ENCODE measurements around the gene C10orf90.

Gene C10orf90

DNA sequence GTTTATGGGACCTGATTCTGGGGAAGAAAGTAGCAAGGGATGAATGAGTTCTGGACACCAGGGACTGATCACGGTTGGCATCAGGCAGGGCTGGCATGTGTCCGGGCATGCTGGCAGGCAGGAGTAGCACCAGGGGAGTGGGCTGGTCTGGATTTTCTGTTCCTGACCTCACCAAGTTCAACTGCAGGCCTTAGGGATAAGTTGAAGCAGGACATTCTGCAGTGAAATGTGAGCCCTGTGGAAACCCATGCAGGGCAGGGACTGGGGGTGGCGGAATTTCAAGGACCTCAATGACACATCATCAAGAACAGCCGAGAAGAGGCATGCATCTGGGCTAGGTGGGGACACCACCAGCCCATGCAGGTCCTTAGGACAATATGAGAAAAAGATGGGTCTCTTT is 202.0 kb downstream of the C10orf90 start:
- H3K36me3 ChIP-seq (ENCODE audit: insufficient read depth, low read length), result no peaks in the 10 kb centered on the region
- H3K9ac ChIP-seq (ENCODE audit: low read depth, low read length, poor library complexity, severe bottlenecking), result no peak overlapping the region
- H3K79me2 ChIP-seq (ENCODE audit: insufficient read depth, low read length), result no peaks in the 10 kb centered on the region
- no peak overlapping the region for H3K4me2 ChIP-seq (ENCODE audit: low read depth, low read length, poor library complexity, severe bottlenecking)
- no peaks in the 10 kb centered on the region for H4K20me1 ChIP-seq (ENCODE audit: insufficient read depth, low read length, poor library complexity, severe bottlenecking)
- H3F3A ChIP-seq (ENCODE audit: low read depth), result no peaks in the 10 kb centered on the region
- no peaks in the 10 kb centered on the region for H3K27me3 ChIP-seq (ENCODE audit: insufficient read depth, low read length, poor library complexity, severe bottlenecking)
- H3K9me2 ChIP-seq (replicated peaks; ENCODE audit: low read depth, low read length), result no peaks in the 10 kb centered on the region
- no peak overlapping the region for H3K4me3 ChIP-seq (ENCODE audit: low read length, poor library complexity, severe bottlenecking)
- H3K9me3 ChIP-seq (ENCODE audit: insufficient read depth, low read depth, low read length), result no peaks in the 10 kb centered on the region
- H2AFZ ChIP-seq (ENCODE audit: low read length), result no peak overlapping the region
- no peaks in the 10 kb centered on the region for H3K4me1 ChIP-seq (ENCODE audit: insufficient read depth, low read length, poor library complexity, severe bottlenecking)
- TF ChIP-seq EZH2phosphoT487 (IDR thresholded peaks at IDR 0.05; ENCODE audit: borderline replicate concordance), result no peak
- TF ChIP-seq, protein P1, sequence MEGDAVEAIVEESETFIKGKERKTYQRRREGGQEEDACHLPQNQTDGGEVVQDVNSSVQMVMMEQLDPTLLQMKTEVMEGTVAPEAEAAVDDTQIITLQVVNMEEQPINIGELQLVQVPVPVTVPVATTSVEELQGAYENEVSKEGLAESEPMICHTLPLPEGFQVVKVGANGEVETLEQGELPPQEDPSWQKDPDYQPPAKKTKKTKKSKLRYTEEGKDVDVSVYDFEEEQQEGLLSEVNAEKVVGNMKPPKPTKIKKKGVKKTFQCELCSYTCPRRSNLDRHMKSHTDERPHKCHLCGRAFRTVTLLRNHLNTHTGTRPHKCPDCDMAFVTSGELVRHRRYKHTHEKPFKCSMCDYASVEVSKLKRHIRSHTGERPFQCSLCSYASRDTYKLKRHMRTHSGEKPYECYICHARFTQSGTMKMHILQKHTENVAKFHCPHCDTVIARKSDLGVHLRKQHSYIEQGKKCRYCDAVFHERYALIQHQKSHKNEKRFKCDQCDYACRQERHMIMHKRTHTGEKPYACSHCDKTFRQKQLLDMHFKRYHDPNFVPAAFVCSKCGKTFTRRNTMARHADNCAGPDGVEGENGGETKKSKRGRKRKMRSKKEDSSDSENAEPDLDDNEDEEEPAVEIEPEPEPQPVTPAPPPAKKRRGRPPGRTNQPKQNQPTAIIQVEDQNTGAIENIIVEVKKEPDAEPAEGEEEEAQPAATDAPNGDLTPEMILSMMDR (conservative IDR thresholded peaks at IDR 0.05; ENCODE audit: low read length), result no peak

DNA sequence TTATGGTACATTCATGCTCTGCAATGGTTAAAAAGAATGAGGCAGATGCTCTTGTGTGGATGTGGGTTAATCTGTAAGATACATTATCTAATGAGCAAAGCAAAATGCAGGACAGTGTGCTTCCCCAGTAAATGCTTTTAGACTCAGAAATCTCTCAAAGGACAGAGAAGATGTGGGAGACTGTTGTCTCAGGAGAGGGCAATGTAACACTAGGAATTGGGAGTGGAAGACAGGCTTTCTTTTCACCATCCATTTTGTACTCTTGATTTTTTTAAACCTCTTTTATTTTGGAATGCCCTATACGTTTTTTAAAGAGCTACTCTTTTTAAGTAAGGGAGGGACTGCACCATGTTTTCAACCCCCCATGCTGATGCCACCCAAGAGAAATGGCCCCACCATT is 204.7 kb downstream of the C10orf90 start:
- H3K4me1 ChIP-seq (ENCODE audit: insufficient read depth, low read length, poor library complexity, severe bottlenecking), result no peaks in the 10 kb centered on the region
- TF ChIP-seq EZH2phosphoT487 (IDR thresholded peaks at IDR 0.05; ENCODE audit: borderline replicate concordance), result no peak
- TF ChIP-seq, protein P1 (conservative IDR thresholded peaks at IDR 0.05; ENCODE audit: low read length), result no peak
- no peaks in the 10 kb centered on the region for H3K9me3 ChIP-seq (ENCODE audit: insufficient read depth, low read depth, low read length)
- no peaks in the 10 kb centered on the region for H3K27me3 ChIP-seq (ENCODE audit: insufficient read depth, low read length, poor library complexity, severe bottlenecking)
- H3K9me2 ChIP-seq (replicated peaks; ENCODE audit: low read depth, low read length), result no peaks in the 10 kb centered on the region
- H3K79me2 ChIP-seq (ENCODE audit: insufficient read depth, low read length), result no peaks in the 10 kb centered on the region
- no peak overlapping the region for H3K4me2 ChIP-seq (ENCODE audit: low read depth, low read length, poor library complexity, severe bottlenecking)
- no peak overlapping the region for H3K4me3 ChIP-seq (ENCODE audit: low read length, poor library complexity, severe bottlenecking)
- no peak overlapping the region for H3K9ac ChIP-seq (ENCODE audit: low read depth, low read length, poor library complexity, severe bottlenecking)
- H2AFZ ChIP-seq (ENCODE audit: low read length), result no peak overlapping the region
- H3F3A ChIP-seq (ENCODE audit: low read depth), result no peaks in the 10 kb centered on the region
- H4K20me1 ChIP-seq (ENCODE audit: insufficient read depth, low read length, poor library complexity, severe bottlenecking), result no peaks in the 10 kb centered on the region
- H3K36me3 ChIP-seq (ENCODE audit: insufficient read depth, low read length), result no peaks in the 10 kb centered on the region

DNA sequence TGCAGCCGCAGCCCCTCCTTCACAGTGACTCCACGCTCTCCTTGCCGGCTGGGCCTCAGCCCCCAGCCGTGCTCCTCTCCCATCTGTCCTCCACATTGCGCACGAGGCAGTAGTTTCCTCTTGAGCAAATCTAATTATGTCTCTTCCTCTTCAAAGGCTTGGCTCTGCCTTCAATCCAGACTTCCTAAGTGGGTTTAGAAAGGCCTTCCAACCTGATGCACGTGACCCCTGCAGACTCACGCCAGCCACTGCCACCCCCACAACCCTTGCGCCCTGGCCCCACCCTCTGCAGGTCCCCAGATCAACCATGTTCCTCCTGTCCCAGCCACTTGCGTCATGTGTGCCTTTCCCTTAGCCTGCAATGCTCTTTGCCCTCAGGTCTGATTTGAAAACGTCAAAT is 207.2 kb downstream of the C10orf90 start:
- no peak for TF ChIP-seq EZH2phosphoT487 (IDR thresholded peaks at IDR 0.05; ENCODE audit: borderline replicate concordance)
- TF ChIP-seq, protein P1 (conservative IDR thresholded peaks at IDR 0.05; ENCODE audit: low read length), result no peak
- Histone ChIP-seq H3K9ac (ENCODE audit: low read depth, low read length, poor library complexity, severe bottlenecking) (no peak overlapping the region), H3F3A (ENCODE audit: low read depth) (no peaks in the 10 kb centered on the region), H3K27me3 (ENCODE audit: insufficient read depth, low read length, poor library complexity, severe bottlenecking) (no peaks in the 10 kb centered on the region), H3K9me3 (ENCODE audit: insufficient read depth, low read depth, low read length) (no peaks in the 10 kb centered on the region), H3K4me1 (ENCODE audit: insufficient read depth, low read length, poor library complexity, severe bottlenecking) (no peaks in the 10 kb centered on the region), H3K9me2 (replicated peaks; ENCODE audit: low read depth, low read length) (no peaks in the 10 kb centered on the region), H3K4me2 (ENCODE audit: low read depth, low read length, poor library complexity, severe bottlenecking) (no peak overlapping the region), H4K20me1 (ENCODE audit: insufficient read depth, low read length, poor library complexity, severe bottlenecking) (no peaks in the 10 kb centered on the region), H3K4me3 (ENCODE audit: low read length, poor library complexity, severe bottlenecking) (no peak overlapping the region), H3K36me3 (ENCODE audit: insufficient read depth, low read length) (no peaks in the 10 kb centered on the region), H3K79me2 (ENCODE audit: insufficient read depth, low read length) (no peaks in the 10 kb centered on the region), H2AFZ (ENCODE audit: low read length) (no peak overlapping the region)
